SH-SY5Y (cell line): ENCODE results near the gene ESRP2.

Source experiments
- GATA2 ChIP-seq: IDR thresholded peaks from 2 replicates; pipeline ENCODE4 v1.6.1; 2011; ENCODE audit warnings: mild to moderate bottlenecking, low read depth, low read length
- GATA3 ChIP-seq: IDR thresholded peaks from 2 replicates; pipeline ENCODE4 v1.6.1; 2011; ENCODE audit warnings: low read depth, mild to moderate bottlenecking, low read length, moderate library complexity

DNA sequence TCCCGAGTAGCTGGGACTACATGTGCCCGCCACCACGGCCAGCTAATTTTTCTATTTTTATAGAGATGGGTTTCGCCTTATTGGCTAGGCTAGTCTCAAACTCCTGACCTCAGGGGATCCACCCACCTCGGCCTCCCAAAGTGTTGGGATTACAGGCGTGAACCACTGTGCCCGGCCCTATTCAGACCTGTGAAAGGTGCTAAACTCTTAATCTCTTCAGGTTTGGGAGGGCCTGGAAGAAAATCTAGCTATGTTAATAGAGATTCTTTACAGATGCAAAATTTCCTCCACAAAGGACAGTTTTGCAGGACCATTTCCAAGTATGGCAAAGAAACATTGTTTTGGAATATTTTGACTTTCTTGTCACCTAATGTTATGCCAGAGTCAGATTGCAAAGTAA, 6.2 kb upstream of the ESRP2 start:
- TF ChIP-seq GATA3 (no peak), GATA2 (no peak)
